PFSK-1 (cell line): ENCODE results near the gene DGCR6.

Experiments
- FOXP2 ChIP-seq: optimal IDR thresholded peaks from 2 replicates; pipeline ENCODE3; 2011; ENCODE audit warnings: borderline replicate concordance, control low read depth, inconsistent platforms; ENCODE audit not compliant: insufficient read depth; ENCODE audit errors: extremely low read length, extremely low read depth
- POLR2AphosphoS5 ChIP-seq: IDR thresholded peaks from 2 replicates; pipeline ENCODE4 v1.6.1; 2012; ENCODE audit warnings: low read depth, mild to moderate bottlenecking, control low read depth, low read length, moderate library complexity
- REST ChIP-seq, 2 experiments: IDR thresholded peaks; 2 replicates each; pipeline versions ENCODE4 v1.6.1 to v1.8.0; 2011 to 2012; ENCODE audit warnings: low read depth in 2 of 2, low read length in 2 of 2, control low read depth in 1 of 2, inconsistent platforms in 1 of 2, mild to moderate bottlenecking in 1 of 2, moderate library complexity in 1 of 2; ENCODE audit not compliant: insufficient read depth in 1 of 2
- SIN3A ChIP-seq: IDR thresholded peaks from 2 replicates; pipeline ENCODE4 v1.6.1; 2012; ENCODE audit warnings: mild to moderate bottlenecking, low read length, moderate library complexity, borderline replicate concordance; ENCODE audit not compliant: insufficient read depth
- TAF1 ChIP-seq: IDR thresholded peaks from 2 replicates; pipeline ENCODE4 v1.6.1; 2012; ENCODE audit warnings: low read length, control low read depth, borderline replicate concordance; ENCODE audit not compliant: insufficient read depth

The DGCR6 gene

DNA sequence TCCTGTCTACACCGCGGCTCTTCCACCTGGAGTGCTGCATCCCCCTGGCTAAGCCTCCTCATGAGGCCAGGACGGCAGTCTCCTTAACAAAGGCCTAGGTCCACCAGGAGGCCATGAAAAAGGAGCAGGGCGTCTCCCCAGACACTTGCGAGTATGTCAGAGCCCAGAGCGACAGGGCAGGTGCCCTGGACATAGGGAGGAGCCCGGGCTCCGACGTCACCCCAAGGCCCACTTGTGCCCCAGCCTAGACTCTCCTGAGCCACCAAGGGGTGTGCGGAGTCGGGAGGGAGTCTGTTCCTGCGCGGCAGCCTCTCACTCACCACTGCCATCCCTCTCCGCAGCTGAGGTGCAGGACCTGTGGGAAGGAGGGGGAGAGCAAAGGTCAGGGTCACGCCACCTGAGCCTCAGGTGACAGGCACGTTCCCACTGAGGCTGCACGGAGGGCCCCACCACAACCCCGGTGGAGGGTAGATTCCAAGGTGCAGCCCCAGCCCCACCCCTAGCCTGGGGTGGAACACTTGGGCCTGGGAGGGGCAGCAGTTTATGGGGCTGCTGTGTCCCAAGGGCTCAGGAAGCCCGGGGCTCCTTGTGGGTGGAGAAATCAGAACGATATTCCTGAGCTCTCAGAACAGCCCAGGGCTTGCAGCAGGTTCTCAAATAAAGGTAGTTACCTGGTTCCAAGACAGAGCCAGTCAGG is 19.4 kb downstream of the DGCR6 start:
- TF ChIP-seq TAF1 (no peak), SIN3A (no peak), POLR2AphosphoS5 (no peak)

DNA sequence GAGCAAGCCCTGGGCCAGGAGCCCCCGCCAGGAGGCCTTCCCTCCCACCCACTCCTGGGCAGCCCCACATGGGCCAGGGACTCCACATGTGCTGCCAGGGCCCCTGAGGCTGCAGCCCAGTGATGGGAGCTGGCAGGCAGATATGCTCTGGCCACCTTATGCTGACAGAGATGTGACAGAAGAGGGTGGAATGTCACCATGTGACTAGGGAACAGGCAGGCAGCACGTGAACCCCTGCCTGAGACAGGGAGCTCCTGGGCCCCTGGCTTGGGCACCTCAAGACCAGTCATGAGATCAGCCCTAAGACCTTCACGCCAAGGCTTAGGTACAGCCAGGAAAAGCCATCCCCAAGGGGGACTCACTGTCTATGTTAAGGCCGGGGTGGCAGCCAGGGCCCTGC is 20.9 kb downstream of the DGCR6 start:
- TF ChIP-seq POLR2AphosphoS5 (no peak), FOXP2 (no peak)

GRCh38 chr22:18927573-18927972 is 21.5 kb downstream of the DGCR6 start:
- no peak for TF ChIP-seq FOXP2
- no peak for TF ChIP-seq TAF1
- no peak for TF ChIP-seq POLR2AphosphoS5
- no peak for TF ChIP-seq SIN3A
- TF ChIP-seq REST (IDR thresholded peaks at IDR 0.05; ENCODE audit: insufficient read depth in 1 of 2, low read depth in 2 of 2, low read length in 2 of 2), result no peak

- no peak for TF ChIP-seq POLR2AphosphoS5
- no peak for TF ChIP-seq REST (IDR thresholded peaks at IDR 0.05; ENCODE audit: insufficient read depth in 1 of 2, low read depth in 2 of 2, low read length in 2 of 2)
- no peak for TF ChIP-seq TAF1
- TF ChIP-seq SIN3A, result no peak
- TF ChIP-seq FOXP2, result no peak
Observed at GRCh38 chr22:18929459-18929858, 23.3 kb downstream of the DGCR6 start.

DNA sequence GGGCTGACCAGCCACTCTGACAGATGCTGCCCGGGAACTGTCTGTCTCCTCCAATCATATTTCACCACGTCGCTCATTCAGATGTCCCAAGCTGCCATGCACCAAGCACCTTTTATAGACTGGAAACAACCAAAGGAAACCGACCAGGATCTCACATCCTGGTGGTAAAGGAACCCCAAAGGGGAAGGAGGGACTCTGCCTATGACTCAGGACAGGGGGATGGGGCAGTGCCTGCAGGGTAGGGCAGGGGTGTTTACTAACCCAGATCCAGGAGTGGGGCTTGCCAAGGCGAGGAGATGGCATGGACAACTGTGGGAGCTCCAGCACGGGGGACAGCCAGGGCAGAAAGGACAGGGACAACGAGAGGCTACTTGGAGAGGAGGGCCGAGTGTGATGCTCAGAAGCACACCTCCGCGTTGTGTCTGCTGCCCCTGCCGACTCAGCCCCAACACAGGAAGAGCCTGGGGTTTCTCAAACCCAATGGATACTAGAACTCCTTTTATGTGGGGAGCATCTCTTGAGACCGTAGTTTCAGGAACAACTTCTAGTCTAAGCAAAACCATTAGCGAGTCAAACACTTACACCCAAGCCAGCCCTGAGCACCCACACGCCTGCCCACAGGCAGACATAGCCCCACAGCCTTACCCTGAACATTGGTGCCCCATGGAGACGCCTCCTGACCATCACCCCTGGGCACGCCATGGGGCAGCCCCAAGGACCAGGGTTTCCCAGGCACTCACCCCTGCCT is 26.0 kb downstream of the DGCR6 start:
- no peak for TF ChIP-seq POLR2AphosphoS5
- TF ChIP-seq SIN3A, result no peak
- TF ChIP-seq FOXP2, result no peak
- TF ChIP-seq TAF1, result no peak
- TF ChIP-seq REST (IDR thresholded peaks at IDR 0.05; ENCODE audit: insufficient read depth in 1 of 2, low read depth in 2 of 2, low read length in 2 of 2), result no peak

GRCh38 chr22:18933914-18934313 is 27.8 kb downstream of the DGCR6 start:
- TF ChIP-seq REST (IDR thresholded peaks at IDR 0.05; ENCODE audit: insufficient read depth in 1 of 2, low read depth in 2 of 2, low read length in 2 of 2) (no peak), TAF1 (no peak)
